Heart right ventricle (tissue), 16 donors: ENCODE results near the gene TBCK. TPM values are rescaled to one million over a fixed set of nuclear protein-coding genes. Genes with fewer than 3 reads are reported as not detected.

Experiments
- ATAC-seq, 8 donors: fragments of 200-7000 bp; cut with Tn5 transposase; one replicate each; pipeline ENCODE4 v1.9.1; 2020; ENCODE audit warnings: mild to moderate bottlenecking in 8 of 8, moderate library complexity in 8 of 8, moderate number of reproducible peaks in 1 of 8
- DNase-seq, 2 donors: peaks; one replicate each; pipeline ENCODE4 v3.0.0-alpha.2; 2020
- H3K27ac ChIP-seq, 10 donors: fragments of 200-600 bp; sonication (generic) in 2 of 10; one replicate each; pipeline versions ENCODE4 v1.5.0 to v1.8.0; 2020 to 2022; ENCODE audit warnings: mild to moderate bottlenecking in 3 of 10
- H3K27me3 ChIP-seq, 7 donors: fragments of 200-600 bp; one replicate each; pipeline ENCODE4 v1.8.0; 2021 to 2022; ENCODE audit warnings: mild to moderate bottlenecking in 2 of 7
- H3K36me3 ChIP-seq, 9 donors: fragments of 200-600 bp; sonication (generic) in 1 of 9; one replicate each; pipeline versions ENCODE4 v1.5.0 to v1.8.0; 2020 to 2022; ENCODE audit warnings: mild to moderate bottlenecking in 2 of 9
- H3K4me1 ChIP-seq, 9 donors: fragments of 200-600 bp; sonication (generic) in 1 of 9; one replicate each; pipeline versions ENCODE4 v1.5.0 to v1.8.0; 2020 to 2022; ENCODE audit warnings: mild to moderate bottlenecking in 4 of 9
- H3K4me3 ChIP-seq, 10 donors: fragments of 200-600 bp; sonication (generic) in 2 of 10; one replicate each; pipeline versions ENCODE4 v1.5.0 to v1.8.0; 2020 to 2022; ENCODE audit warnings: mild to moderate bottlenecking in 7 of 10, moderate library complexity in 2 of 10
- H3K9me3 ChIP-seq, 11 donors: fragments of 200-600 bp in 10 of 11; sonication (generic) in 2 of 11; one replicate each; pipeline versions ENCODE4 v1.5.0 to v1.8.0; 2013 to 2022; ENCODE audit warnings: mild to moderate bottlenecking in 2 of 11, control low read depth in 1 of 11, moderate library complexity in 1 of 11
- WGBS, 2 donors: extraction: QIAGEN DNeasy Blood & Tissue Kit; methylation state at CpG; one replicate each; pipeline ENCODE4 v1.1.7; 2013; ENCODE audit warnings: inconsistent platforms in 1 of 2; 5-methylcytosine and 5-hydroxymethylcytosine counted together
- intact Hi-C, 10 donors: fragments of 100-400 bp; cut with DNase I; formaldehyde crosslinking; loops; one replicate each; pipeline versions ENCODE4 v1.11.1 to v1.14.2; 2022
- polyA plus RNA-seq, 2 donors: library from polyadenylated mRNA; stranded (reverse); fragments of 200-250 nt; gene quantifications; one replicate each; pipeline ENCODE4 v1.2.3, GENCODE V29; 2013
- total RNA-seq, 10 donors: library from RNA; stranded (reverse); fragmentation: NEBNext Ultra II Directional in 3 of 10; extraction: Animal tissue kit (Norgen Biotek cat#: 25700) in 3 of 10; gene quantifications; one replicate each; pipeline versions ENCODE4 v1.2.1 to v1.2.4, GENCODE V29; 2021 to 2023
- TF ChIP-seq, protein P1 (sequence below), 9 donors: fragments of 200-600 bp; sonication (generic) in 2 of 9; IDR thresholded peaks; one replicate each; pipeline versions ENCODE4 v1.5.0 to v1.8.0; 2021 to 2022; ENCODE audit warnings: antibody characterized with exemption in 9 of 9, mild to moderate bottlenecking in 5 of 9, moderate library complexity in 1 of 9
- donor health status: Arrhythmogenic right ventricular cardiomyopathy.
- donor health status: ischemic (EF 13 %, LVEDD 7.1; RV severe dilation, severe dysfunction).
- donor health status: healthy with polysubstance abuse.
- donor health status: DM: no; HTN: yes; CAD: no.
- donor health status: DM: no; HTN: no; CAD: no.
- donor health status: ischemic (EF 25% LVEDD 6.9; RV normal size, moderate dysfunction).
- donor health status: ischemic (EF 25% LVEDD 5.7; RV mildly dilated, moderate dysfunction).
- donor health status: healthy.
- donor health status: DM: yes; HTN: yes; CAD: no.
- donor health status: Ischemic cardiomyopathy.
- donor health status: ischemic (EF 35%, LVEDD 5.7; RV mildly dilated, moderate dysfunction).
- donor health status: nonischemic (EF 11% LVEDD 7.7; RV severe dilation, severe dysfunction).
- donor health status: DM: yes; HTN: yes; CAD: no.
- donor health status: PGD.
- donor health status: ischemic (EF 29% LVEDD 5.4; RV normal size, mild dysfunction).
- donor health status: nonischemic (EF 23%, LVEDD 6.1; RV moderate dilation, normal function).

Gene TBCK
- total and polyA plus RNA-seq, 12 donors, result 5.0 to 22.8 (median 17.4) TPM

DNA sequence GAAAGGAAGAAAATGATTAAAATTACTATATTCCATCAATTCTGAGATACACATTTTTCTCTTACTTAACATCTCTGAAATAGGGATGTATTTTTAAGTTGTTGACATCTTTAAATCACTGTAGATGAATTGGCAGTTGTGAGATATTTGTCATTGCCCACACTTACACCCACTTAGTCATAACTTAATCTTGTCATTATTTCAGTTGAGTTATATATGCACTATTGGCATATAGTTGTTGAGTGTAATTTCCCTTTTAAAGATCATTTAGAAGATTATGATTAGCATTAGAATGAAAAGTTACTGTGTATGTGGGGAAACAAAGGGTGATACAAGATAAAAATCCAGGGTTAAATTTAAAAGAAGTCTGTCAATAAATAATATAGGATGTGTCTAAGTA is 2.5 kb upstream of the TBCK start:
- DNase-seq, result no peak
- no peak overlapping the region for H3K4me3 ChIP-seq
- H3K4me1 ChIP-seq, result peaks cover 4 to 57% (median 42%) of the 10 kb centered on the region in 9 donors
- no peaks in the 10 kb centered on the region for H3K9me3 ChIP-seq
- ATAC-seq, result no peak
- intact Hi-C loops, result loop anchor here in 1 of 10 donors (5.0 kb wide), 1 partner anchor 49 kb away; the partner anchor contains the start of gene GIMD1
- TF ChIP-seq, protein P1, sequence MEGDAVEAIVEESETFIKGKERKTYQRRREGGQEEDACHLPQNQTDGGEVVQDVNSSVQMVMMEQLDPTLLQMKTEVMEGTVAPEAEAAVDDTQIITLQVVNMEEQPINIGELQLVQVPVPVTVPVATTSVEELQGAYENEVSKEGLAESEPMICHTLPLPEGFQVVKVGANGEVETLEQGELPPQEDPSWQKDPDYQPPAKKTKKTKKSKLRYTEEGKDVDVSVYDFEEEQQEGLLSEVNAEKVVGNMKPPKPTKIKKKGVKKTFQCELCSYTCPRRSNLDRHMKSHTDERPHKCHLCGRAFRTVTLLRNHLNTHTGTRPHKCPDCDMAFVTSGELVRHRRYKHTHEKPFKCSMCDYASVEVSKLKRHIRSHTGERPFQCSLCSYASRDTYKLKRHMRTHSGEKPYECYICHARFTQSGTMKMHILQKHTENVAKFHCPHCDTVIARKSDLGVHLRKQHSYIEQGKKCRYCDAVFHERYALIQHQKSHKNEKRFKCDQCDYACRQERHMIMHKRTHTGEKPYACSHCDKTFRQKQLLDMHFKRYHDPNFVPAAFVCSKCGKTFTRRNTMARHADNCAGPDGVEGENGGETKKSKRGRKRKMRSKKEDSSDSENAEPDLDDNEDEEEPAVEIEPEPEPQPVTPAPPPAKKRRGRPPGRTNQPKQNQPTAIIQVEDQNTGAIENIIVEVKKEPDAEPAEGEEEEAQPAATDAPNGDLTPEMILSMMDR (IDR thresholded peaks at IDR 0.05), result no peak
- peaks cover 0 to 11% (median 0%) of the 10 kb centered on the region in 9 donors for H3K36me3 ChIP-seq
- no peak overlapping the region for H3K27ac ChIP-seq
- H3K27me3 ChIP-seq, result no peaks in the 10 kb centered on the region

DNA sequence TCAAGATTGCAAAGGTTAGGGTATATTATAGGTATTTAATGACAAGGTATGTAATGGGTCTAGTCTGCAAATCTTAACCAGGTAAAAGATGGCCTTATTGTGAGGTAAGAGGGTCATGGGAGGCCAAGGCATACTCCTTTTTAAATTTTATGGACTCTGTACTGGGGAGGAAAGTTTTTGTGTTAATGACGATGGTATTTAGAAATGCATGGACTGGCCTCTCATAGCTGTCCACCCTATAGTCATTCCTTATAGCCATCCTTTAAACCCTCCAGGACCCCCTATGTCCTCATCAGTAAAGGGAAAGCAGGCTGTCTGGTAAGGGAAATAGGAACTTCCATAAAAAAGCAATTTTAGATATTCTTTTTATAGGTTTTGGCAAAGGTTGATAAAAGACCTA is 1.8 kb upstream of the TBCK start:
- no peak for ATAC-seq
- TF ChIP-seq, protein P1 (IDR thresholded peaks at IDR 0.05), result no peak
- no peak for DNase-seq
- peaks cover 0 to 11% (median 0%) of the 10 kb centered on the region in 9 donors for H3K36me3 ChIP-seq
- H3K9me3 ChIP-seq, result no peaks in the 10 kb centered on the region
- WGBS, 2 donors, result 73 to 88% methylated on average over 1 of the region's 1 CpG
- peaks cover 4 to 57% (median 46%) of the 10 kb centered on the region in 9 donors for H3K4me1 ChIP-seq
- no peak overlapping the region for H3K27ac ChIP-seq
- intact Hi-C loops, result loop anchor here in 1 of 10 donors (5.0 kb wide), 1 partner anchor 49 kb away; the partner anchor contains the start of gene GIMD1
- H3K27me3 ChIP-seq, result no peaks in the 10 kb centered on the region
- peak overlapping the region in 6 of 10 donors; percentile 74 to 93 (median 82) for H3K4me3 ChIP-seq

DNA sequence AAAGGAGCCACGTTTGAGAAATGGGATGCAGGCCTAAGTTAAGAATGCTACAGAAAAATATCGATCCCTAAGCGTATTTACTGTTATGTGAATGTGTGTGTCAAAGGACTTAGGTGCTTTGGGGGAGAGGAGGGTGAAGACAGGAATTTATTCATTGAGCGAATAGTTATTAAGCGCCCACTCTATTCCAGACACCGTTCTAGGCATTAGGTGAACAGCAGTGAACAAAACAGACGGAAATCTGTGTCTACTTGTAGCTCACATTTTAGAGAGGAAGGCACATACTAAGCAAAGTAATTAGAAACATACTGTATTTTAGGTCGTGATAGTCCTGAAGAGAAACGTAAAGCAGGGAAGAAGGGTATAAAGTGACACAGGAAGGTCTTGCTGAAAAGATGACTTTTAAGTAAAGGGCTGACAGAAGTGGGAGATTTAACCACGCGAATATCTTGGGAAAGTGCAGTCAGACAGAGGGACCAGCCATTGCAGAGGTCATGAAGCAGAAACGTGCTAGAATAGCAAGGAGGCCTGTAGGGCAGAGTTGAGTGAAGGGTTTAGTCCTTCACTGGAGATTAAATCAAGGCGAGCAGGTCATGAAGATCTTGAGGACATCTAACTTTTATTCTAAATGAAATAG is 882 bp upstream of the TBCK start:
- Histone ChIP-seq H3K27ac (peak overlapping the region; percentile 86 to 97 (median 90)), H3K9me3 (no peaks in the 10 kb centered on the region), H3K27me3 (no peaks in the 10 kb centered on the region), H3K36me3 (peaks cover 0 to 11% (median 0%) of the 10 kb centered on the region in 9 donors), H3K4me1 (peaks cover 4 to 52% (median 40%) of the 10 kb centered on the region in 9 donors), H3K4me3 (peak overlapping the region; percentile 74 to 93 (median 88))
- ATAC-seq, result peak in 1 of 8 donors; percentile 1
- TF ChIP-seq, protein P1 (IDR thresholded peaks at IDR 0.05), result no peak
- intact Hi-C loops, result loop anchor here in 1 of 10 donors (5.0 kb wide), 1 partner anchor 50 kb away; the partner anchor contains the start of gene GIMD1
- no peak for DNase-seq
- WGBS, 2 donors, result 3 to 4% methylated on average over 13 of the region's 13 CpGs

DNA sequence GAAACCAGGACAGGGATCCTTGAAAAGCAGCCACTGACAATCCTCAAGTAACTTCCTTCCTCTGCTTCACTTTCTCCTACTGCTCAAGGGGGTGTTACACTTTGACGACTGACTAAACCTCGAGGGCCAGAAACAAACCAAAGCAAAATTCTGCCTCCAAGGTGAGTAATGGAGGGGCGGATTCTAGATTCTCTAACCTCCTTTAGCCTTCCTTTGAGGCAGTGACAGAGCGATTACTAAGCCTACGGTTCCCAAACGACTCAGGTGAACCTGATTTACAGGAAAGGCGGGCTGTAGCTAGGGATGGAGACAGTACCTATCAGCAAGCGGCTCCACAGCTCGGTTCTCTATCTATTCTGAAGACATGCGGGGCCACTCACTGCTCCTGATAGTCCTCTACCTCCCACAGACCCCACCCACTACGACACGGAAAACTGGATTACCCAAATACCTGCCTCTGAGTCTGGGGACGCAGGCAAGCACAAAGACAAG is 487 bp downstream of the TBCK start:
- DNase-seq (no peak), ATAC-seq (peak in 3 of 8 donors; percentile 2 to 26 (median 21))
- intact Hi-C loops, result loop anchor here in 1 of 10 donors (5.0 kb wide), 1 partner anchor 52 kb away; the partner anchor contains the start of gene GIMD1
- no peaks in the 10 kb centered on the region for H3K27me3 ChIP-seq
- H3K36me3 ChIP-seq, result peaks cover 0 to 4% (median 0%) of the 10 kb centered on the region in 9 donors
- WGBS, 2 donors, result 0 to 1% methylated on average over 13 of the region's 13 CpGs
- H3K9me3 ChIP-seq, result no peaks in the 10 kb centered on the region
- TF ChIP-seq, protein P1 (IDR thresholded peaks at IDR 0.05), result no peak
- H3K27ac ChIP-seq, result peak overlapping the region; percentile 86 to 97 (median 90)
- H3K4me3 ChIP-seq, result peak overlapping the region; percentile 74 to 93 (median 88)
- peaks cover 4 to 52% (median 40%) of the 10 kb centered on the region in 9 donors for H3K4me1 ChIP-seq
